Measurements from ENCODE around the gene PDE8B. TPM values are rescaled to one million over a fixed set of nuclear protein-coding genes. Genes with fewer than 3 reads are reported as not detected.

PDE8B gene
- total RNA-seq, 1 experiment from 2014 or later: 0.17 TPM

- no peak overlapping the region for H3K27ac ChIP-seq (ENCODE audit: low read depth, low read length)
- POLR2A ChIA-PET: no interaction called here
Observed at GRCh38 chr5:77175231-77175630, 35.2 kb upstream of the PDE8B start.

More at GRCh38 chr5:77175231-77175630, 35.2 kb upstream of the PDE8B start:
- ChIA-PET RAD21 (ENCODE audit: low non-redundant PET in 1 of 2, low total read pairs in 2 of 2, uncharacterized antibody in 2 of 2, unreplicated experiment in 2 of 2) (no interaction called here), CTCF (no interaction called here)
- Histone ChIP-seq H3K79me2 (ENCODE audit: insufficient read depth, low read length) (no peaks in the 10 kb centered on the region), H3K9ac (ENCODE audit: low read length) (no peak overlapping the region), H2AFZ (ENCODE audit: low read depth, low read length, poor library complexity, severe bottlenecking) (no peak overlapping the region), H3K27me3 (ENCODE audit: insufficient read depth, low read length) (no peaks in the 10 kb centered on the region), H3K36me3 (ENCODE audit: control insufficient read depth in 1 of 2, insufficient read depth in 2 of 2, low read length in 2 of 2) (no peaks in the 10 kb centered on the region), H3K4me3 (replicated peaks in 1 of 2; ENCODE audit: low read depth in 1 of 2, low read length in 2 of 2) (no peak overlapping the region), H4K20me1 (ENCODE audit: insufficient read depth) (no peaks in the 10 kb centered on the region), H3K4me1 (ENCODE audit: control insufficient read depth in 1 of 2, insufficient read depth in 2 of 2, low read length in 2 of 2) (no peaks in the 10 kb centered on the region), H3K9me3 (ENCODE audit: control insufficient read depth in 1 of 2, insufficient read depth in 1 of 2, low read depth in 1 of 2, low read length in 2 of 2) (no peaks in the 10 kb centered on the region), H3K9me2 (ENCODE audit: insufficient read depth) (no peaks in the 10 kb centered on the region), H3K4me2 (ENCODE audit: low read length) (no peak overlapping the region)
- DNase-seq (ENCODE audit: low read depth, low spot score) (no peak), ATAC-seq (no peak)
- no TSS peak for BruUV-seq (replicated peaks)
- no peak for TF ChIP-seq JUND (IDR thresholded peaks at IDR 0.05)
- no peak for TF ChIP-seq EZH2 (IDR thresholded peaks at IDR 0.05)
- no peak for TF ChIP-seq ELF1 (IDR thresholded peaks at IDR 0.05; ENCODE audit: borderline replicate concordance, low read depth)
- TF ChIP-seq ZFX (IDR thresholded peaks at IDR 0.05): no peak
- TF ChIP-seq SP1 (IDR thresholded peaks at IDR 0.05; ENCODE audit: low read depth): no peak
- TF ChIP-seq ZNF274 (IDR thresholded peaks at IDR 0.05; ENCODE audit: low read depth, low read length): no peak
- TF ChIP-seq SIN3A (IDR thresholded peaks at IDR 0.05; ENCODE audit: low read depth): no peak
- no peak for TF ChIP-seq MAX (IDR thresholded peaks at IDR 0.05)
- no peak for TF ChIP-seq RAD21 (IDR thresholded peaks at IDR 0.05; ENCODE audit: low read depth)
- TF ChIP-seq CEBPB (IDR thresholded peaks at IDR 0.05; ENCODE audit: low read depth): no peak
- no peak for TF ChIP-seq CBX3 (IDR thresholded peaks at IDR 0.05; ENCODE audit: low read depth)
- TF ChIP-seq TCF7L2 (IDR thresholded peaks at IDR 0.05; ENCODE audit: borderline replicate concordance, extremely low read depth, insufficient read depth, insufficient read length): no peak
- TF ChIP-seq SRF (IDR thresholded peaks at IDR 0.05; ENCODE audit: low read depth): no peak
- no peak for TF ChIP-seq FOSL1 (IDR thresholded peaks at IDR 0.05; ENCODE audit: low read depth)
- no peak for TF ChIP-seq CTCF (IDR thresholded peaks at IDR 0.05 in 2 of 3, conservative IDR thresholded peaks at IDR 0.05 in 1 of 3; ENCODE audit: borderline replicate concordance in 1 of 3, insufficient read depth in 1 of 3, low read depth in 2 of 3, low read length in 2 of 3)
- no peak for TF ChIP-seq POLR2A (IDR thresholded peaks at IDR 0.05; ENCODE audit: borderline replicate concordance, extremely low read depth, insufficient read depth, insufficient read length)
- TF ChIP-seq EZH2phosphoT487 (IDR thresholded peaks at IDR 0.05; ENCODE audit: borderline replicate concordance): no peak
- TF ChIP-seq EGR1 (IDR thresholded peaks at IDR 0.05; ENCODE audit: low read depth): no peak
- no peak for TF ChIP-seq ATF3 (IDR thresholded peaks at IDR 0.05)
- intact Hi-C loops (cut with micrococcal nuclease): no loop called here

Measured in HCT116 (cell line).